Heart right ventricle (tissue), 16 donors: ENCODE data around the gene DOCK4. TPM values are rescaled to one million over a fixed set of nuclear protein-coding genes. Genes with fewer than 3 reads are reported as not detected.

ENCODE experiments used
- ATAC-seq, 8 donors: fragments of 200-7000 bp; cut with Tn5 transposase; one replicate each; pipeline ENCODE4 v1.9.1; 2020; ENCODE audit warnings: mild to moderate bottlenecking in 8 of 8, moderate library complexity in 8 of 8, moderate number of reproducible peaks in 1 of 8
- DNase-seq, 2 donors: peaks; one replicate each; pipeline ENCODE4 v3.0.0-alpha.2; 2020
- H3K27ac ChIP-seq, 10 donors: fragments of 200-600 bp; sonication (generic) in 2 of 10; one replicate each; pipeline versions ENCODE4 v1.5.0 to v1.8.0; 2020 to 2022; ENCODE audit warnings: mild to moderate bottlenecking in 3 of 10
- H3K27me3 ChIP-seq, 7 donors: fragments of 200-600 bp; one replicate each; pipeline ENCODE4 v1.8.0; 2021 to 2022; ENCODE audit warnings: mild to moderate bottlenecking in 2 of 7
- H3K36me3 ChIP-seq, 9 donors: fragments of 200-600 bp; sonication (generic) in 1 of 9; one replicate each; pipeline versions ENCODE4 v1.5.0 to v1.8.0; 2020 to 2022; ENCODE audit warnings: mild to moderate bottlenecking in 2 of 9
- H3K4me1 ChIP-seq, 9 donors: fragments of 200-600 bp; sonication (generic) in 1 of 9; one replicate each; pipeline versions ENCODE4 v1.5.0 to v1.8.0; 2020 to 2022; ENCODE audit warnings: mild to moderate bottlenecking in 4 of 9
- H3K4me3 ChIP-seq, 10 donors: fragments of 200-600 bp; sonication (generic) in 2 of 10; one replicate each; pipeline versions ENCODE4 v1.5.0 to v1.8.0; 2020 to 2022; ENCODE audit warnings: mild to moderate bottlenecking in 7 of 10, moderate library complexity in 2 of 10
- H3K9me3 ChIP-seq, 11 donors: fragments of 200-600 bp in 10 of 11; sonication (generic) in 2 of 11; one replicate each; pipeline versions ENCODE4 v1.5.0 to v1.8.0; 2013 to 2022; ENCODE audit warnings: mild to moderate bottlenecking in 2 of 11, control low read depth in 1 of 11, moderate library complexity in 1 of 11
- WGBS, 2 donors: extraction: QIAGEN DNeasy Blood & Tissue Kit; methylation state at CpG; one replicate each; pipeline ENCODE4 v1.1.7; 2013; ENCODE audit warnings: inconsistent platforms in 1 of 2; 5-methylcytosine and 5-hydroxymethylcytosine counted together
- intact Hi-C, 10 donors: fragments of 100-400 bp; cut with DNase I; formaldehyde crosslinking; loops; one replicate each; pipeline versions ENCODE4 v1.11.1 to v1.14.2; 2022
- polyA plus RNA-seq, 2 donors: library from polyadenylated mRNA; stranded (reverse); fragments of 200-250 nt; gene quantifications; one replicate each; pipeline ENCODE4 v1.2.3, GENCODE V29; 2013
- total RNA-seq, 10 donors: library from RNA; stranded (reverse); fragmentation: NEBNext Ultra II Directional in 3 of 10; extraction: Animal tissue kit (Norgen Biotek cat#: 25700) in 3 of 10; gene quantifications; one replicate each; pipeline versions ENCODE4 v1.2.1 to v1.2.4, GENCODE V29; 2021 to 2023
- TF ChIP-seq, protein P1 (sequence below), 9 donors: fragments of 200-600 bp; sonication (generic) in 2 of 9; IDR thresholded peaks; one replicate each; pipeline versions ENCODE4 v1.5.0 to v1.8.0; 2021 to 2022; ENCODE audit warnings: antibody characterized with exemption in 9 of 9, mild to moderate bottlenecking in 5 of 9, moderate library complexity in 1 of 9
- donor health status: Arrhythmogenic right ventricular cardiomyopathy.
- donor health status: ischemic (EF 13 %, LVEDD 7.1; RV severe dilation, severe dysfunction).
- donor health status: healthy with polysubstance abuse.
- donor health status: DM: no; HTN: yes; CAD: no.
- donor health status: DM: no; HTN: no; CAD: no.
- donor health status: ischemic (EF 25% LVEDD 6.9; RV normal size, moderate dysfunction).
- donor health status: ischemic (EF 25% LVEDD 5.7; RV mildly dilated, moderate dysfunction).
- donor health status: healthy.
- donor health status: DM: yes; HTN: yes; CAD: no.
- donor health status: Ischemic cardiomyopathy.
- donor health status: ischemic (EF 35%, LVEDD 5.7; RV mildly dilated, moderate dysfunction).
- donor health status: nonischemic (EF 11% LVEDD 7.7; RV severe dilation, severe dysfunction).
- donor health status: DM: yes; HTN: yes; CAD: no.
- donor health status: PGD.
- donor health status: ischemic (EF 29% LVEDD 5.4; RV normal size, mild dysfunction).
- donor health status: nonischemic (EF 23%, LVEDD 6.1; RV moderate dilation, normal function).

Gene DOCK4
- total and polyA plus RNA-seq, 12 donors: 2.6 to 26.8 (median 14.7) TPM

- TF ChIP-seq, protein P1, sequence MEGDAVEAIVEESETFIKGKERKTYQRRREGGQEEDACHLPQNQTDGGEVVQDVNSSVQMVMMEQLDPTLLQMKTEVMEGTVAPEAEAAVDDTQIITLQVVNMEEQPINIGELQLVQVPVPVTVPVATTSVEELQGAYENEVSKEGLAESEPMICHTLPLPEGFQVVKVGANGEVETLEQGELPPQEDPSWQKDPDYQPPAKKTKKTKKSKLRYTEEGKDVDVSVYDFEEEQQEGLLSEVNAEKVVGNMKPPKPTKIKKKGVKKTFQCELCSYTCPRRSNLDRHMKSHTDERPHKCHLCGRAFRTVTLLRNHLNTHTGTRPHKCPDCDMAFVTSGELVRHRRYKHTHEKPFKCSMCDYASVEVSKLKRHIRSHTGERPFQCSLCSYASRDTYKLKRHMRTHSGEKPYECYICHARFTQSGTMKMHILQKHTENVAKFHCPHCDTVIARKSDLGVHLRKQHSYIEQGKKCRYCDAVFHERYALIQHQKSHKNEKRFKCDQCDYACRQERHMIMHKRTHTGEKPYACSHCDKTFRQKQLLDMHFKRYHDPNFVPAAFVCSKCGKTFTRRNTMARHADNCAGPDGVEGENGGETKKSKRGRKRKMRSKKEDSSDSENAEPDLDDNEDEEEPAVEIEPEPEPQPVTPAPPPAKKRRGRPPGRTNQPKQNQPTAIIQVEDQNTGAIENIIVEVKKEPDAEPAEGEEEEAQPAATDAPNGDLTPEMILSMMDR (IDR thresholded peaks at IDR 0.05): no peak
- Histone ChIP-seq H3K9me3 (peaks cover 0 to 7% (median 0%) of the 10 kb centered on the region in 11 donors), H3K27ac (no peak overlapping the region), H3K4me3 (no peak overlapping the region), H3K27me3 (no peaks in the 10 kb centered on the region), H3K36me3 (peaks cover 0 to 59% (median 6%) of the 10 kb centered on the region in 9 donors), H3K4me1 (no peaks in the 10 kb centered on the region)
- intact Hi-C loops: loop anchor here in 8 of 10 donors (5.0 to 10.0 kb wide), 7 partner anchors 101 to 743 kb away; no protein-coding TSS in a partner anchor
- WGBS, 2 donors: 78 to 89% methylated on average over 3 of the region's 3 CpGs
- ATAC-seq (no peak), DNase-seq (no peak)
These were observed 452.2 kb downstream of the DOCK4 start for GRCh38 chr7:111753968-111754367.

GRCh38 chr7:111752022-111752582 lies 454.1 kb downstream of the DOCK4 start:
- Histone ChIP-seq H3K36me3 (peaks cover 0 to 46% (median 6%) of the 10 kb centered on the region in 9 donors), H3K27ac (no peak overlapping the region), H3K4me3 (no peak overlapping the region), H3K4me1 (no peaks in the 10 kb centered on the region), H3K9me3 (peaks cover 0 to 7% (median 0%) of the 10 kb centered on the region in 11 donors), H3K27me3 (no peaks in the 10 kb centered on the region)
- DNase-seq (peak; percentile 52 to 53), ATAC-seq (peak in 5 of 8 donors; percentile 29 to 65 (median 62))
- TF ChIP-seq, protein P1 (IDR thresholded peaks at IDR 0.05): peak; percentile 36 to 85 (median 75)
- WGBS, 2 donors: 29 to 32% methylated on average over 4 of the region's 4 CpGs
- intact Hi-C loops: loop anchor here in 8 of 10 donors (5.0 to 10.0 kb wide), 7 partner anchors 103 to 745 kb away; no protein-coding TSS in a partner anchor

GRCh38 chr7:111750878-111751277 lies 455.3 kb downstream of the DOCK4 start:
- H3K4me3 ChIP-seq: no peak overlapping the region
- ATAC-seq (no peak), DNase-seq (no peak)
- no peaks in the 10 kb centered on the region for H3K27me3 ChIP-seq
- peaks cover 0 to 7% (median 0%) of the 10 kb centered on the region in 11 donors for H3K9me3 ChIP-seq
- H3K27ac ChIP-seq: no peak overlapping the region
- WGBS, 2 donors: 95 to 97% methylated on average over 2 of the region's 2 CpGs
- TF ChIP-seq, protein P1 (IDR thresholded peaks at IDR 0.05): no peak
- peaks cover 0 to 53% (median 6%) of the 10 kb centered on the region in 9 donors for H3K36me3 ChIP-seq
- H3K4me1 ChIP-seq: no peaks in the 10 kb centered on the region
- intact Hi-C loops: loop anchor here in 8 of 10 donors (5.0 to 10.0 kb wide), 7 partner anchors 104 to 746 kb away; no protein-coding TSS in a partner anchor

- TF ChIP-seq, protein P1 (IDR thresholded peaks at IDR 0.05): no peak
- intact Hi-C loops: loop anchor here in 8 of 10 donors (5.0 to 10.0 kb wide), 7 partner anchors 105 to 747 kb away; no protein-coding TSS in a partner anchor
- WGBS, 2 donors: 87 to 89% methylated on average over 4 of the region's 4 CpGs
These were observed 456.0 kb downstream of the DOCK4 start for GRCh38 chr7:111750228-111750627.

More at GRCh38 chr7:111750228-111750627, 456.0 kb downstream of the DOCK4 start:
- peaks cover 0 to 7% (median 0%) of the 10 kb centered on the region in 11 donors for H3K9me3 ChIP-seq
- no peak for ATAC-seq
- no peak overlapping the region for H3K4me3 ChIP-seq
- DNase-seq: no peak
- peaks cover 0 to 51% (median 6%) of the 10 kb centered on the region in 9 donors for H3K36me3 ChIP-seq
- H3K27me3 ChIP-seq: no peaks in the 10 kb centered on the region
- H3K27ac ChIP-seq: no peak overlapping the region
- no peaks in the 10 kb centered on the region for H3K4me1 ChIP-seq
